Tibial artery (tissue), 4 donors: ENCODE measurements around the gene USH1G.

Experiments
- DNase-seq, 2 donors: peaks; one replicate each; pipeline ENCODE4 v3.0.0-alpha.2; 2019
- H3K27ac ChIP-seq, 2 donors: fragments of 200-600 bp; sonication (generic) in 1 of 2; 1 replicate in 1 of 2; 2 replicates in 1 of 2; pipeline ENCODE4 v1.5.1; 2018 to 2019; ENCODE audit warnings: mild to moderate bottlenecking in 1 of 2
- H3K27me3 ChIP-seq, 2 donors: fragments of 200-600 bp; sonication (generic) in 1 of 2; one replicate each; pipeline versions ENCODE4 v1.5.1 to v1.6.0; 2016 to 2019
- H3K36me3 ChIP-seq, 3 donors: fragments of 200-600 bp; sonication (generic) in 2 of 3; one replicate each; pipeline ENCODE4 v1.5.1; 2016 to 2019; ENCODE audit warnings: mild to moderate bottlenecking in 2 of 3
- H3K4me1 ChIP-seq, 4 donors: fragments of 200-600 bp; sonication (generic) in 2 of 4; 1 replicate in 3 of 4; 2 replicates in 1 of 4; pipeline ENCODE4 v1.5.1; 2016 to 2019
- H3K4me3 ChIP-seq, 2 donors: fragments of 200-600 bp; sonication (generic) in 1 of 2; 1 replicate in 1 of 2; 2 replicates in 1 of 2; pipeline ENCODE4 v1.5.1; 2018 to 2019; ENCODE audit warnings: mild to moderate bottlenecking in 2 of 2
- H3K9me3 ChIP-seq, 3 donors: fragments of 200-600 bp; sonication (generic) in 1 of 3; one replicate each; pipeline ENCODE4 v1.5.1; 2016 to 2019
- intact Hi-C: fragments of 100-400 bp; cut with DNase I; formaldehyde crosslinking; loops from one replicate; pipeline ENCODE4 v1.15.0; 2023; ENCODE audit warnings: low total_unique reads
- TF ChIP-seq, protein P1 (sequence below), 2 experiments: fragments of 200-600 bp in 1 of 2; fragments of 450-650 bp in 1 of 2; IDR thresholded peaks; one replicate each; pipeline ENCODE4 v1.5.1; 2017 to 2019; ENCODE audit warnings: antibody characterized with exemption in 2 of 2, mild to moderate bottlenecking in 1 of 2, moderate library complexity in 1 of 2

Gene USH1G

DNA sequence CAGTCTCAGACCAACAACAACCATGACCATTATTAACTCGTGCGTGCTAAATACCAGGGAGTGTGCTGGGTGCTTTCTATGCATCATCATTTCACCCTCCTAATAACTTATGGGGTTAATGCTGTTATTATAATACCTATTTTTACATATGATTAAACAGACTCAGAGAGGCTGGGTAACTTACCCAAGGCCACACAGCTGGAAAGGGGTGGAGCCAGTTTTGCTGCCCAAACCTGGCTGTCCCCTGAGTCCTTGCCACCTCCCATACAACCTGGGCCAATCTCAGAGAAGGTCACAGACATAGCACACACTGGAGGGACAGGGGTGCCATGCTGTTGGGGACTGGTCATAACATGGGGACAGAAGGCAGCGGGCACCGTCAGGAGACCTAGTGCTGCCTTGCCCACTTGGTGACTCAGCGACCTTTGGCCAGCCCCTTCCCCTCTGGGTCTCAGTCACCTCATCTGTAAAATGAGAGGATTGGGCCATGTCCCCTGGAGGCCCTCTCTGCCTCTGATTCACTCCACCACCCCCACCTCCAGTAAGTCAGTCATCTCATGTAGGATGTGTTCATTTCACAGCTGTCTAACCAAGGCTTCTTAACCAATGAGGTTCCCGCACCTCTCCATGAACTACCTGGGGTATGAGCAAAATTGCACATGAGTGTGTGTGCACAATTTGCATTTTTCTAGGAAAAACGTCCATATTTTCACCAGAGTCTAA is 18.2 kb downstream of the USH1G start:
- H3K36me3 ChIP-seq = no peaks in the 10 kb centered on the region
- intact Hi-C loops = no loop called here
- peaks cover 0 to 61% of the 10 kb centered on the region in 2 donors for H3K27me3 ChIP-seq
- DNase-seq = no peak
- H3K27ac ChIP-seq = no peak overlapping the region
- H3K4me1 ChIP-seq = no peaks in the 10 kb centered on the region
- H3K9me3 ChIP-seq = no peaks in the 10 kb centered on the region
- TF ChIP-seq, protein P1, sequence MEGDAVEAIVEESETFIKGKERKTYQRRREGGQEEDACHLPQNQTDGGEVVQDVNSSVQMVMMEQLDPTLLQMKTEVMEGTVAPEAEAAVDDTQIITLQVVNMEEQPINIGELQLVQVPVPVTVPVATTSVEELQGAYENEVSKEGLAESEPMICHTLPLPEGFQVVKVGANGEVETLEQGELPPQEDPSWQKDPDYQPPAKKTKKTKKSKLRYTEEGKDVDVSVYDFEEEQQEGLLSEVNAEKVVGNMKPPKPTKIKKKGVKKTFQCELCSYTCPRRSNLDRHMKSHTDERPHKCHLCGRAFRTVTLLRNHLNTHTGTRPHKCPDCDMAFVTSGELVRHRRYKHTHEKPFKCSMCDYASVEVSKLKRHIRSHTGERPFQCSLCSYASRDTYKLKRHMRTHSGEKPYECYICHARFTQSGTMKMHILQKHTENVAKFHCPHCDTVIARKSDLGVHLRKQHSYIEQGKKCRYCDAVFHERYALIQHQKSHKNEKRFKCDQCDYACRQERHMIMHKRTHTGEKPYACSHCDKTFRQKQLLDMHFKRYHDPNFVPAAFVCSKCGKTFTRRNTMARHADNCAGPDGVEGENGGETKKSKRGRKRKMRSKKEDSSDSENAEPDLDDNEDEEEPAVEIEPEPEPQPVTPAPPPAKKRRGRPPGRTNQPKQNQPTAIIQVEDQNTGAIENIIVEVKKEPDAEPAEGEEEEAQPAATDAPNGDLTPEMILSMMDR (IDR thresholded peaks at IDR 0.05) = no peak
- no peak overlapping the region for H3K4me3 ChIP-seq

DNA sequence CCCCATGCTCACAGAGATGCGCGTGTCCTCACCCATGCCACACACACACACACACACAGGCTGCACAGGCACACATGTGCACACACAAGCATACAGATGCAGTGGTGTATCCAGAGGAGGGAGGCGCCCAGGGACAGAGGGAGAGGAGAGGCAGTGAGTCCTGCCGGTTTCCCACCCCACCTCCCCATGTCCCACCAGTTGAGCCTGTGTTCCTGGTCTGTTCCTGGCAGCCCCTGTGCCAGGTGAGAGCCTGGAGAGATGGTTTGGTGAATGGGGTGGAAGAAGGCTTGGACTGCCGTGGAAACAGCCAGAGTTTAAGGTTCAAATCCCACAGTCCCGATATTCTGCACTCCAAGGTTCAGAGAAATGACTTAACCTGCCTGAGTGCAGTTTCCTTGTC is 19.4 kb downstream of the USH1G start:
- H3K27me3 ChIP-seq = peaks cover 0 to 61% of the 10 kb centered on the region in 2 donors
- intact Hi-C loops = no loop called here
- H3K36me3 ChIP-seq = no peaks in the 10 kb centered on the region
- H3K27ac ChIP-seq = no peak overlapping the region
- TF ChIP-seq, protein P1 (IDR thresholded peaks at IDR 0.05) = no peak
- H3K4me1 ChIP-seq = no peaks in the 10 kb centered on the region
- no peak overlapping the region for H3K4me3 ChIP-seq
- DNase-seq = no peak
- no peaks in the 10 kb centered on the region for H3K9me3 ChIP-seq

DNA sequence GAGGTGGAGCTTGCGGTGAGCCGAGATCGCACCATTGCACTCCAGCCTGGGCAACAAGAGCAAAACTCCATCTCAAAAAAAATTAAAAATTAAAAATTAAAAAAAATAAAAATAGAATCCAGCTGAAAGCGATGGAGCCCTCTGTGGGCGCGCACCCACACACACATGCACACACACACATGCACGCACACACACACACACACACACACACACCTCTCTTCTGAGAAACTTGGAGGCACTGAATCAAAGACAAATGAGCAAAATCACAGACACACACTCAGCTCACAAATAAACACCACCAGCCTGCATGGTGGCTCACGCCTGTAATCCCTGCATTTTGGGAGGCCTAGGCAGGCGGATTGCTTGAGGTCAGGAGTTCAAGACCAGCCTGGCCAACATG is 20.0 kb downstream of the USH1G start:
- DNase-seq = no peak
- no peaks in the 10 kb centered on the region for H3K4me1 ChIP-seq
- no peak overlapping the region for H3K27ac ChIP-seq
- intact Hi-C loops = no loop called here
- no peaks in the 10 kb centered on the region for H3K9me3 ChIP-seq
- TF ChIP-seq, protein P1 (IDR thresholded peaks at IDR 0.05) = no peak
- no peaks in the 10 kb centered on the region for H3K36me3 ChIP-seq
- no peak overlapping the region for H3K4me3 ChIP-seq
- peaks cover 0 to 65% of the 10 kb centered on the region in 2 donors for H3K27me3 ChIP-seq

DNA sequence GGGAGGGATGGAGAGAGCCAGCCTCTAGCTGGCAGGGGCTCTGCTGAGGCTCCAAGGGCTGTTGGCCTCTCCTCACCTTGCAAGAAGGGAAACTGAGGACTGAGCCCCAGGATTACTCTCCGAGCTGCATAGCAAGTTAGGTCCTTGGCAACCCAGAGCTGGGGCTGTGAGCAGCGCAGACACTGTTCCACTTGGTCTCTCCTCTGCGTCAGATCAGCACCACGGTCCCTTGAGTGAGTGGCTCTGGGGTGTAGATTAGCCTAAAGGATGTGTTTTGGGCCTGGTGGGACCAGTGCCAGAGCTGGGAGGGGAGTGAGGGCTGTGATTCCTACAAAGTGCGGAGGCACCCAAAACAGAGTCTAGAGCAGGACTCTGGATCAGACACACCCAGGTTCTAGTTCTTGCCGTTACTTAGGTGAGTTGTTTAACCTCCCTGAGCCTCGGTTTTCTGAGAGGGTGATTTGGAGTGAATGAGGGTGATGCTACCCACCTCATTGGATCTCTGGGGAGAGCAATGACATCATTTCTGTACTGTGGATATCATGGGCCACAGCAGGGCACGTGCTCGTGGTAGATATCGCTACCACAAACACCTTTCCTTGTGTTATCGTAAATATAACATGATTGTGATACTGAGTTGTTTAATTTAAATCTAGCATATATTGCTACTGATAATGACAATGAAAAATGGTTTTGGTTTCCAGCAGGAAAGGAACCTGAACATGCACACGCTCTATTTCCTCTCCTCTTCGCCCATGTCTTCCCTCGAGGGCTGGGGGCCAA is 21.5 kb downstream of the USH1G start:
- Histone ChIP-seq H3K27me3 (peaks cover 0 to 64% of the 10 kb centered on the region in 2 donors), H3K27ac (no peak overlapping the region), H3K9me3 (no peaks in the 10 kb centered on the region), H3K4me3 (no peak overlapping the region), H3K4me1 (no peaks in the 10 kb centered on the region), H3K36me3 (no peaks in the 10 kb centered on the region)
- TF ChIP-seq, protein P1 (IDR thresholded peaks at IDR 0.05) = no peak
- intact Hi-C loops = no loop called here
- no peak for DNase-seq

DNA sequence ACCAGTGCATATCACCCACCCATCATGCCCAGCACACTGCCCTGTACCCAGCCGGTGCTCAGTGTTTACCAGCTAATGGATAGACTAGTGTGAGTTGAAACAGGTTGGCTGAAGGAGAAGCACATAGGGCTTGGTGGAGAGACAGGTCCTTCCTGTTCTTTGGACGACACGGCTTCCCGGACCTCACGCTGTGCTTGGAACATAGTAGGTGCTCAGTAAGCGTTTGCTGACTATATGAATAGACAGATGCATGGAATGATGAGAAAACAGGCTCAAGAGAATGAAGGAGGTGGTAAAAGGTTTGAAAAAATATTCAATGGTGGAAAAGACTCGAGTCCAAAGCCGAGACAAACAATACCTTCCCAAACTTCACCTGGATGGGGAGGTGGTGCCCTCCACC is 22.8 kb downstream of the USH1G start:
- Histone ChIP-seq H3K27ac (no peak overlapping the region), H3K4me3 (no peak overlapping the region), H3K4me1 (no peaks in the 10 kb centered on the region), H3K9me3 (no peaks in the 10 kb centered on the region), H3K36me3 (no peaks in the 10 kb centered on the region), H3K27me3 (peaks cover 0 to 72% of the 10 kb centered on the region in 2 donors)
- DNase-seq = no peak
- intact Hi-C loops = no loop called here
- TF ChIP-seq, protein P1 (IDR thresholded peaks at IDR 0.05) = no peak
